ENCODE data around the gene MAP1B.

DNA sequence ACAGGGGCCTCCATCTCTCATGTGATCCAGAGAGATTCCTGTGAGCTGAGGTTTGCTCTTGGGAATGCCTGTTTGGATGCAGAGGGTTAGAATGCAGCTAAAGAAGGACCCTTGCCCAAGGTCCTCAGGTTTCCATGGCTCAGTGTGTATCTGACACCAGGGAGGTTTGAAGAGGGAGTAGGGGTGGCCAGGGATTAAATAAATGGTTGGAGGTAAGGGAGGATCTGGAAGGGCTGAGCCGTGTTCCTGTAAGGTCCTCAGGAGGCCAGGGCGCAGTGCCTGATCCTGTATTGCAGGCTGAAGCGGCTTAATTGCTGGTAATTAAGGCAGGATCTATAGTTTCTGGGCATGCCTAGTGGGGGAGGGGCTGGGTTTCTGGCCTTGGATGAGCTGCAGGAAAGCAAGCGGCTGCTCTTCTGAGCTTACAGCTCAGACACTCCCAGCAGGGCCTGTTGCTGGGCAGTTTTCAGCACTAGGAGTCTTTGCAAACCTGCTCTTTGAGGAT, 41.5 kb upstream of the MAP1B start:
- TF ChIP-seq, protein P1, sequence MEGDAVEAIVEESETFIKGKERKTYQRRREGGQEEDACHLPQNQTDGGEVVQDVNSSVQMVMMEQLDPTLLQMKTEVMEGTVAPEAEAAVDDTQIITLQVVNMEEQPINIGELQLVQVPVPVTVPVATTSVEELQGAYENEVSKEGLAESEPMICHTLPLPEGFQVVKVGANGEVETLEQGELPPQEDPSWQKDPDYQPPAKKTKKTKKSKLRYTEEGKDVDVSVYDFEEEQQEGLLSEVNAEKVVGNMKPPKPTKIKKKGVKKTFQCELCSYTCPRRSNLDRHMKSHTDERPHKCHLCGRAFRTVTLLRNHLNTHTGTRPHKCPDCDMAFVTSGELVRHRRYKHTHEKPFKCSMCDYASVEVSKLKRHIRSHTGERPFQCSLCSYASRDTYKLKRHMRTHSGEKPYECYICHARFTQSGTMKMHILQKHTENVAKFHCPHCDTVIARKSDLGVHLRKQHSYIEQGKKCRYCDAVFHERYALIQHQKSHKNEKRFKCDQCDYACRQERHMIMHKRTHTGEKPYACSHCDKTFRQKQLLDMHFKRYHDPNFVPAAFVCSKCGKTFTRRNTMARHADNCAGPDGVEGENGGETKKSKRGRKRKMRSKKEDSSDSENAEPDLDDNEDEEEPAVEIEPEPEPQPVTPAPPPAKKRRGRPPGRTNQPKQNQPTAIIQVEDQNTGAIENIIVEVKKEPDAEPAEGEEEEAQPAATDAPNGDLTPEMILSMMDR (IDR thresholded peaks at IDR 0.05 in 4 of 5, conservative IDR thresholded peaks at IDR 0.05 in 1 of 5), result no peak
- no peak for TF ChIP-seq POLR2A (IDR thresholded peaks at IDR 0.05)
